ENCODE data around the gene CDYL2.

Gene CDYL2

DNA sequence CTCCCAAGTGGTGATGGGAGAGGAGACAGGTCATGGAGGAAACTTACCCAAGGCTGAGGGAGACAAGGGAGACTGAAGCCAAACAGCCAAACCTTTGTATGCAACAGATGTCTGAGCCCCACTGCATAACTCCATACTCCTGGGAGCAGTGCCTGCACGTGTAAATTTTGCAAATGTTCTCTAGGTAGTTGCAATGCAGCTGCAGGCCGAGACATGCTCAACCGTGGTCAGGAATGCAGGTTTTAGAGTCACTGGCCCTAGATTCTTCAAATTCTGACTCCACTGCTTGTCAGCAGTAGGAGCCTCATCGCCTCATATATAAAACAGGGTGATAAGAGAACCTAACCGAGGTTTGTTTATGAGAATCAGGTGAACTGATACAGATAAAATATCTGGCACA is 252.1 kb downstream of the CDYL2 start:
- H3K27ac ChIP-seq = no peak overlapping the region
- TF ChIP-seq ZFX (IDR thresholded peaks at IDR 0.05) = no peak
- TF ChIP-seq, protein P1, sequence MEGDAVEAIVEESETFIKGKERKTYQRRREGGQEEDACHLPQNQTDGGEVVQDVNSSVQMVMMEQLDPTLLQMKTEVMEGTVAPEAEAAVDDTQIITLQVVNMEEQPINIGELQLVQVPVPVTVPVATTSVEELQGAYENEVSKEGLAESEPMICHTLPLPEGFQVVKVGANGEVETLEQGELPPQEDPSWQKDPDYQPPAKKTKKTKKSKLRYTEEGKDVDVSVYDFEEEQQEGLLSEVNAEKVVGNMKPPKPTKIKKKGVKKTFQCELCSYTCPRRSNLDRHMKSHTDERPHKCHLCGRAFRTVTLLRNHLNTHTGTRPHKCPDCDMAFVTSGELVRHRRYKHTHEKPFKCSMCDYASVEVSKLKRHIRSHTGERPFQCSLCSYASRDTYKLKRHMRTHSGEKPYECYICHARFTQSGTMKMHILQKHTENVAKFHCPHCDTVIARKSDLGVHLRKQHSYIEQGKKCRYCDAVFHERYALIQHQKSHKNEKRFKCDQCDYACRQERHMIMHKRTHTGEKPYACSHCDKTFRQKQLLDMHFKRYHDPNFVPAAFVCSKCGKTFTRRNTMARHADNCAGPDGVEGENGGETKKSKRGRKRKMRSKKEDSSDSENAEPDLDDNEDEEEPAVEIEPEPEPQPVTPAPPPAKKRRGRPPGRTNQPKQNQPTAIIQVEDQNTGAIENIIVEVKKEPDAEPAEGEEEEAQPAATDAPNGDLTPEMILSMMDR (conservative IDR thresholded peaks at IDR 0.05) = no peak

Data from C4-2B (cell line).